Activated CD8-positive, alpha-beta T cell treated with anti-CD3 and anti-CD28 coated beads for 36 hours (primary cell): ENCODE measurements around the gene HS3ST3A1. TPM values are rescaled to one million over a fixed set of nuclear protein-coding genes. Genes with fewer than 3 reads are reported as not detected.

Experiments used
- ATAC-seq: fragments of 200-7000 bp; cut with Tn5 transposase; one replicate; pipeline ENCODE4 v1.10.0; 2021; ENCODE audit warnings: mild to moderate bottlenecking, moderate library complexity
- CTCF ChIA-PET: fragments of 350-600 bp; sonication (Branson Sonifier 250); formaldehyde crosslinking; loops from one replicate; lab custom pipeline; 2021; ENCODE audit warnings: antibody characterized with exemption; lab: Charles Lee
- POLR2A ChIA-PET: fragments of 350-600 bp; sonication (Branson Sonifier 250); formaldehyde crosslinking; loops from one replicate; lab custom pipeline; 2021; ENCODE audit warnings: antibody characterized with exemption; lab: Charles Lee
- DNase-seq: peaks from one replicate; pipeline ENCODE4 v3.0.0-alpha.2; 2020
- H3K27ac Mint-ChIP-seq: one replicate; pipeline ENCODE4 v1.8.0; 2021; ENCODE audit warnings: mild to moderate bottlenecking, mixed read lengths
- H3K27me3 Mint-ChIP-seq: one replicate; pipeline ENCODE4 v1.8.0; 2021; ENCODE audit warnings: mixed read lengths
- H3K36me3 Mint-ChIP-seq: one replicate; pipeline ENCODE4 v1.8.0; 2021; ENCODE audit warnings: low read depth, mixed read lengths
- H3K4me1 Mint-ChIP-seq: one replicate; pipeline ENCODE4 v1.8.0; 2021; ENCODE audit warnings: low read depth, mixed read lengths
- H3K4me3 Mint-ChIP-seq: one replicate; pipeline ENCODE4 v1.8.0; 2021; ENCODE audit warnings: mild to moderate bottlenecking, moderate library complexity, mixed read lengths
- H3K9me3 Mint-ChIP-seq: one replicate; pipeline ENCODE4 v1.8.0; 2021; ENCODE audit warnings: mixed read lengths
- intact Hi-C: fragments of 100-400 bp; cut with micrococcal nuclease; formaldehyde crosslinking; loops from one replicate; pipeline ENCODE4 v1.10.0; 2022
- total RNA-seq, 2 experiments: library from RNA; stranded (reverse); gene quantifications; one replicate each; pipeline ENCODE4 v1.2.3, GENCODE V29; 2021
- TF ChIP-seq, protein P1 (sequence below): fragments of 200-600 bp; IDR thresholded peaks from one replicate; pipeline ENCODE4 v1.8.0; 2022; ENCODE audit warnings: antibody characterized with exemption, mild to moderate bottlenecking

Gene HS3ST3A1
- total RNA-seq, 2 experiments from 2014 or later = 0.11 TPM; not detected in 1

DNA sequence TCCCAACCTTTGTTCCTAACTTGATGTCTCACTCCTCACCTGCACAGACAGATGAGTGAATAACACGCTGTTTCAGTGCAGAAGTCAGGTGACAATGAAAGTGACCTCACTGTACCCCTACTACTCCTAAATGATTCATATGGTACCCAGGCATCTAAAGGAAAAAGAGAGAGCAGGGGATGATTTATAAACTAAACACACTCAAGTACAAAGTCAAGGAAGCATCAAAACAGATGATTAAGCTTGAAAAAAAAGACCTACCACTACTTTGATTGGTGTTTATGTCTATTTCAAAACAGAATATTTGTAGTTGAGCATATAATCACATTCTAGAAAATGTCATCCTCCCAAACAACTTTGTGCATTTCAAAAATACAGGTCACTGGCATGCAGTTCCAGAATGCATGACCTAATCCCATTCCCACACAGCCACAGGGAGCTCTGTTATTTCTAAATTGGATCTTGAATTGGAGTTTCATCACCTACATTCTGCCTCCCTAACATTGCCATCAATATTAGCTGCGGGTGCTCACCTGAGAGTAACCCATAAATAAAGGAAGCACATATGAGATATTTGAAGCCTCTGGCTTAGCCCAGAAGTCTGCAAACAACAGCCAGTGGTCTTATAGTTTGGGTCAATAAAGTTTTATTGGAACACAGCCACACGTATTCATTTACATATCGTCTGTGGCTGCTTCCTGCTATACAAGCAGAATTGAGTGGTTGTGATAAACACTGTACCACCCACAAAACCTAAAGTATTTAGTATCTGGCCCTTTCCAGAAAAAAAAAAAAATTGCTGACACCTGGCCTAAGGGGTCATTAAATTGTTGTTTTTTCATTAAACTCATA lies 14.0 kb downstream of the HS3ST3A1 start:
- H3K4me3 Mint-ChIP-seq = no peak overlapping the region

DNA sequence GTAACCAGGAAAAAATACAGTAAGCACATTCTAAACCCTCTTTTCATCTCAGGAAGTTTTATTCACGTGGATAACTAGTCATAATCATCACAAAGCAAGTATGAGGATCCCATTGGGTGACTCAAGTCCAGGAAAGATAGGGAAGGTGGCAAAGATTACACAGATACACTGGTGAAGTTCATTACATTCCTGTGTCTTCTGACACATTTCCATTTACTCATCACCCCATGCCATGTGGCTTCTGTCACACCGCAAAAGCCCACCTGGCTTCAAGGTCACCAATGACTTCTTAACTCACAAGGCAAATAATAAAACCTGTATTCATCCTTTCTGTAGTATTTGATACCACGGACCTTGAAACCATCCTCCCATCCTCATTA lies 17.0 kb downstream of the HS3ST3A1 start:
- intact Hi-C loops = no loop called here
- Mint-ChIP-seq H3K27ac (no peak overlapping the region), H3K4me3 (no peak overlapping the region), H3K27me3 (peaks cover 7% of the 10 kb centered on the region), H3K4me1 (no peaks in the 10 kb centered on the region), H3K9me3 (no peaks in the 10 kb centered on the region), H3K36me3 (no peaks in the 10 kb centered on the region)
- CTCF ChIA-PET = no interaction called here
- TF ChIP-seq, protein P1, sequence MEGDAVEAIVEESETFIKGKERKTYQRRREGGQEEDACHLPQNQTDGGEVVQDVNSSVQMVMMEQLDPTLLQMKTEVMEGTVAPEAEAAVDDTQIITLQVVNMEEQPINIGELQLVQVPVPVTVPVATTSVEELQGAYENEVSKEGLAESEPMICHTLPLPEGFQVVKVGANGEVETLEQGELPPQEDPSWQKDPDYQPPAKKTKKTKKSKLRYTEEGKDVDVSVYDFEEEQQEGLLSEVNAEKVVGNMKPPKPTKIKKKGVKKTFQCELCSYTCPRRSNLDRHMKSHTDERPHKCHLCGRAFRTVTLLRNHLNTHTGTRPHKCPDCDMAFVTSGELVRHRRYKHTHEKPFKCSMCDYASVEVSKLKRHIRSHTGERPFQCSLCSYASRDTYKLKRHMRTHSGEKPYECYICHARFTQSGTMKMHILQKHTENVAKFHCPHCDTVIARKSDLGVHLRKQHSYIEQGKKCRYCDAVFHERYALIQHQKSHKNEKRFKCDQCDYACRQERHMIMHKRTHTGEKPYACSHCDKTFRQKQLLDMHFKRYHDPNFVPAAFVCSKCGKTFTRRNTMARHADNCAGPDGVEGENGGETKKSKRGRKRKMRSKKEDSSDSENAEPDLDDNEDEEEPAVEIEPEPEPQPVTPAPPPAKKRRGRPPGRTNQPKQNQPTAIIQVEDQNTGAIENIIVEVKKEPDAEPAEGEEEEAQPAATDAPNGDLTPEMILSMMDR = no peak
- no peak for DNase-seq
- no peak for ATAC-seq
- POLR2A ChIA-PET = no interaction called here

More for the DNA sequence above, 14.0 kb downstream of the HS3ST3A1 start:
- Mint-ChIP-seq H3K27me3 (peaks cover 7% of the 10 kb centered on the region), H3K36me3 (no peaks in the 10 kb centered on the region), H3K9me3 (no peaks in the 10 kb centered on the region), H3K27ac (no peak overlapping the region), H3K4me1 (no peaks in the 10 kb centered on the region)
- no peak for ATAC-seq
- ChIA-PET CTCF (no interaction called here), POLR2A (no interaction called here)
- DNase-seq = no peak
- TF ChIP-seq, protein P1 = no peak
- intact Hi-C loops = no loop called here

DNA sequence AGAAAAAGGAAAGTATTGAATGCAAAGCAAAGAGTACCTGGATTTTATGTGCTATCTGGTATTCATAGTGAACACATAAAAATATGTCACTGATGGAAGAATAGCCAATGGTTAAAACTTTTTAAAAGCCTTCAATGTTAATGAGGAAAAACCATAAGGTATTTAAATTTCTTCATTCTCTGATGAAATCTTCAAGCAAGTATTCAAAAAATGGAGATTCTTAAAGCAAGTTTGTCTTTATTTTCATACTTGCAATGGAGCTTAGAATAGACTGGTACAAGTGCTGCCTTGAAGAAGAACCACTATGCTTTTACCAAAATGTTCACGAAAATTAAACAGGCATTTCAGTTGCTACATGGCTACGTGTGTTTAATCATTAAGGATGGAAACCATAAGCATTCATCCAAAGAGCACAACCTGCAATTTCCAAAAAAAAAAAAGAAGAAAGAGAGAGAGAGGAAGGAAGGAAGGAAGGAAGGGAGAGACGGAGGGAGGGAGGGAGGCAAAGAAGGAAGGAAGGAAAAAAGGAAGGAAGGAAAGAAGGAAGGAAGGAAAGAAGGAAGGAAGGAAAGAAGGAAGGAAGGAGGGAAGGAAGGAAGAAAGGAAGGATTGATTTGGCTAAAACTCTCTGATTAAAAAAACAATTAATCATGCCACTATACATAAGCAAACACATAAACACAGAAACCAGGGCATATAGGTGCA lies 17.6 kb downstream of the HS3ST3A1 start:
- ATAC-seq (no peak), DNase-seq (no peak)
- no peak overlapping the region for H3K27ac Mint-ChIP-seq
- POLR2A ChIA-PET = no interaction called here
- no peaks in the 10 kb centered on the region for H3K9me3 Mint-ChIP-seq
- TF ChIP-seq, protein P1 = no peak
- peaks cover 7% of the 10 kb centered on the region for H3K27me3 Mint-ChIP-seq
- CTCF ChIA-PET = no interaction called here
- no peaks in the 10 kb centered on the region for H3K4me1 Mint-ChIP-seq
- H3K4me3 Mint-ChIP-seq = no peak overlapping the region
- intact Hi-C loops = no loop called here
- H3K36me3 Mint-ChIP-seq = no peaks in the 10 kb centered on the region

DNA sequence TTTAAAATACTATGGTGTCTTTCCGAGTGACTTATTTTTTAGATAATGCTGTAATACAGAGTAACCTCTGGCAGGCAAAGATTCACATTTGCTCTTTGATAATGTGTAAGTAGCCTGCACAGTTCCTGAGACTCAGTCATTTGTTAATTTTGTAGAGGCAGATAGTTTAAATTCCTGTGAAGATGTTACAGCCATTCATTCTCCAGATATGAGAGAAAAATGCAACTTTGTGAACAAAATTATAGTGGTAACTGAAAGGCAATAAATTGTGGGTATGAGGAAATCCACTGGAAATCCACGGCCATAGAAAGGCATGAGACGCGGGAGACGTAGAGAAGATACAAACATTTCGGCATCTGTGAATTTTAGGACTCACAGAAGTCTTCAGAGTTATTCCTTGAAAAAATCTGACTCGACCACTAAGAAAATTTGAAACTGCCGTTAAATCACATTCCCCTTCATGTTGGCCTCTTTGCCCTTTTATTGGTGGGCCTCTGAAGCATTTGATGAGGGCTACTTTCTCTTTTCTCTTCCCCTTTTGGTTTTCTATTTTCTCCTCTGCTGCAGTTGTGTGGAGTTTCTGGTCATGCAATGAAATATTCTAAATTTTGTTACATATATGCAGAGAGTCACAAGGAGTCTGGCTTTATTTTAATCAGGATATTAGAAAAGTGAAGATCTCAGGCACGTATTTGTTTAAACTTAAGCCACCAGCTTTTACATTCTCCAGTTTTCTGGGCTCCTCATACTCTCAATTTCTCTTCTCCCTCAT lies 18.8 kb downstream of the HS3ST3A1 start:
- H3K36me3 Mint-ChIP-seq = no peaks in the 10 kb centered on the region
- intact Hi-C loops = no loop called here
- H3K4me1 Mint-ChIP-seq = no peaks in the 10 kb centered on the region
- no peak for DNase-seq
- ChIA-PET CTCF (no interaction called here), POLR2A (no interaction called here)
- H3K27ac Mint-ChIP-seq = no peak overlapping the region
- H3K4me3 Mint-ChIP-seq = no peak overlapping the region
- peaks cover 7% of the 10 kb centered on the region for H3K27me3 Mint-ChIP-seq
- no peaks in the 10 kb centered on the region for H3K9me3 Mint-ChIP-seq
- ATAC-seq = no peak
- TF ChIP-seq, protein P1 = no peak
